ENCODE results near the gene VPS8.

Gene VPS8

DNA sequence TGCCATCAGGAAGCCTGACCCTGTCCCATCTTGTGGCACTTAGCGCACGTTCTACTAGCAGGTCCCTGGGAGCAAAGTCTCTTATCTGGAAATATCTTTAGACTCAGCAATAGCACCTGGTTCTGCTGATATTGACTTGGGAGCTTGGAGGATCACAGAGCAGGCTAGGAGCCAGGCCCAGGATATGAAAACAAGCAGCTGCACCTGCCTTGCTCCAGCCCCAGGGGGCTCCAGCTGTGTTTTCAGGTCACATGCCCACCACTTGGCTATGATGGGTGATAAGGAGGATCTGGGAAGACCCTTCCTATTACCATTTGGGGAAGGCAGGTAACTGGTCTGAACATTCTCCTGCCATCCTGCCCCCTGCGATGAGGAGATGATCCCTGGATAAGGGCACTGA lies 253.1 kb downstream of the VPS8 start:
- no peak for DNase-seq

DNA sequence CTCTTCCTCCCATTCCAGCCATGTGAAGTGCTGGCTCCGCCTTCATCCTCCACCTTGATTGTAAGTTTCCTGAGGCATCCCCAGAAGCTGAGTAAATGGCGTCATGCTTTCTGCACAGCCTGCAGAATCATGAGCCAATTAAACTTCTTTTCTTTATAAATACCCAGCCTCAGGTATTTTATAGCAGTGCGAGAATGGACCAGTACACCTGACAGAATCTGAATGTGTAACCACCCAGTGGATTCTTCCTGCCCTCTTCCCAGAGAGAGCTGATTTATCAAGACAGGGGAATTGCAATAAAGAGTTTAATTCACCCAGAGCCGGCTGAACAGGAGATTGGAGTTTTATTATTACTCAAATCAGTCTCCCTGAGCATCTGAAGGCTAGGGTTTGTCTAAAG lies 254.3 kb downstream of the VPS8 start:
- no peak for DNase-seq

DNA sequence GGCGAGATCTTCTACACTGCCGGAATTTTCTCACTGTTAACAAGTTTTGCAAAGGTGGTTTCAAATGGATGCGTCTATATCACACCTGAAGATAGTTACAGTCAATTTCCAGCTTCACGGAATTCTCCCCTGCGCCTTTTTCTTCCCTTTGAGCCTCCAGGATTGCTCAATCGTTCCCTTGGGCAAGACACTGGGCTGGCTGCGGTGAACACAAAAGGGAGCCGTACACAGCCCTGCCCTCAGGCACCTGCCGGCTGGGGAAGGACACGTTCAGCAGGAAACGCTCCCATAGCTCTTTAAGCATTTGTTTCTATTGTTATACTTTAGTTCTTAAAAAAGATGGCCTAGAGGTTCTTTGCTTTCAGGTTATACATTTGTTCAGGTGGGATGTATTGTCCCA lies 255.2 kb downstream of the VPS8 start:
- no peak for DNase-seq

DNA sequence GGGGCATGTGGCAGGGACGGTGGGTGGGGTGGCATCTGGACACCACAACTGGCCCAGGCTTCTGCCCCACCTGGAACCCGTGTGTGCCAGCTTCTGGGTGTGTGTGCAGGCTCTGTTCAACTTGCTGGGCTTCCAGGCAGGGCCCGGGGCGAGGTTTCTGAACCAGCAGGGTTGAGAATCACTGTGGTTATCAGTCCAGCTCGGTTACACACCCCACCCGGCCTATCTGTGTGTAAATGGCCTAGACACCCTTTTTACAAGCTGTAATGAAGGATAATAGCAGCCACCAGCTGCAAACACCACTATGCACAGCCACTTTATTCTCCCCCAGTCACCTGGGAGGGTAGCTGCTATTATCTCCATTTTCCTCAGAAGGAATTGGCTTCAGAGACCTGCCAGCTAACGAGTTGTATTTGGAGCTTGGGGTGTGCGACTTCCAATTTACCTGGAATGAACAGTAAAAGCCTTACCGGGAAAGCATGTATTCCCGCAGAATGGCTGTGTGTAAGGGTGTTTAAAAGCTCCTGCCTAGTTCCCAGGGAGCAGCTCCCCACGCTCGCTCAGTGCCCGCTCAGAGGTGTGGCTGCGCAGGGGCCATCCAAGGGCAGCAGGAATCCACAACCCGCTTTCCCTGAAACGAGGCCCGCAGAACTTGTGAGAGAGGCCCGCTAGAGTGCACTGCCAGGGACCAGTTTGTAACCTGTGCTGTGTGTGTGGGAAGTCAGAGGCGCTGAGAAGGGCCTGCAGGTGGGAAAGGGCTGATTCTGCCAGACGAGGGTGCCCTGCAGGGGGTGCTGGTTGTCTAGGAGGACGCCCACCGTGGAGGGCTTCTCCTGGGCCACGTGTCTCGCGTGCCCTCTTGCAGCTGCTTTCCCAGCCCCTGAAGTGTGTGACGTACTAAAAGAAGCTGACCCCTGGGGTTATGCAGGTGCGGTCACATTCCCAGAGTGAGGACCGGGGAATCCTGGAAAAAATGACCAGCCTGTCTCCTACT lies 257.4 kb downstream of the VPS8 start:
- no peak for DNase-seq

DNA sequence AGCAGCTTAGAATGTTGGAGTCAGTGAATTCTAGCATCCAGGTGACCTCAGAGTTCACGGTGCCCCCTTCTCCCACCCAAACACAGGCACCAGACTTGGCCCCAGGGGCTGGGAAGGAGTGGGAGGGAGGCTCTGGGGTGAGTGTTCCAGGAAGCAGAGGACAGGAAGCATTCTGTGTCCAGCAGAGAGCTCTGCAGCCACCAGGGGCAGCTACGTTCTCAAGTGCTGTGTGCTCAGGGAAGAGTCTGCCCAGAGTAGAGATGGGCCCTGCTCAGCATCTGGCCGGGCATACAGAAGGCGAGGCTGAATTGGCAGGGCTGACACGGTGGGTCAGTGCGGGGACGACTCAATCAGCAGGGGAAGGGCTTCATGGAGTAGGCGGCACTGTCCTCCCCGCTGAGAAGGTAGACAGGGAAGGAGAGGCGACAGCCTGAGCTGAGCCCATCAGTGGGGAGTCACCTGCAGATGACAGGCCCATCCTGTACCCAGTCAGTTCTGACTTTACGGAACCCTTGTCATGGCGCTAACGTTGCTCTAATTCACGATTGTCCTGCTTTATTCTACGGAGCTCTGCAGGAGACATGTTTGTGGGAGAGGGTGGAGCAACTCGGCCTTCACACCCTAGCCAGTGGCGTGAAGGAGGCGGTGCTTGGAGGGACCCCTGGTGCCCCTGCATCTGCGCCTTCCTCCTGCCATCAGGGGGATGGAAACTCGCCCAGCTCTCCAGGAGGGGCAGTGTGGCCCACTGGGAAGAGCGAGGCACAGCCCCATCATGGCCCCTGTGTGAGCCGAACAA lies 258.7 kb downstream of the VPS8 start:
- no peak for DNase-seq

DNA sequence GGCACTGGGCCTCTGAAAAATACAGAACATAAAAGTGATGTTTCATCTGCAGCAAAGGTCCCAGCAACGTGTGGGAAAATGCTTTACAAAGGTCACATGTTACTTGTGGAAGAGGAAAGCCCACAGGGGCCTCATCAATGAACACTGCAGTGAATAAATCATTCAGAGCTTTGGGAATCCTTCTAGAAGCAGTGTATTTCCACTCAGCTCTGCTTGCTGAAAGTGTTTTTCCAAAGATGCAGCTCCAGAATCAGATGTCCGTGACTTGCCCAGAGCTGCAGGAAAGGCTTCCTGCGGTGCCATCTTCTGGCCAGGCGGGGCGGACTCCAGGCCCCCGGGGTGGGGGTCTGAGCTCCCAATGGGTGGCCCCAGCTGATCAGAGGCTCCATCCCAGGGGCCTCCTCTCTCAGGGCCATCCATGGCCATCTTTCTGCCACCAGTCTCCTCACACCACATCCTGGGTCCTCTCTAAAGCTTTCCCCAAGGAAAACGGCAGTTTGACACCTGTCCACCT lies 259.4 kb downstream of the VPS8 start:
- DNase-seq = no peak

DNA sequence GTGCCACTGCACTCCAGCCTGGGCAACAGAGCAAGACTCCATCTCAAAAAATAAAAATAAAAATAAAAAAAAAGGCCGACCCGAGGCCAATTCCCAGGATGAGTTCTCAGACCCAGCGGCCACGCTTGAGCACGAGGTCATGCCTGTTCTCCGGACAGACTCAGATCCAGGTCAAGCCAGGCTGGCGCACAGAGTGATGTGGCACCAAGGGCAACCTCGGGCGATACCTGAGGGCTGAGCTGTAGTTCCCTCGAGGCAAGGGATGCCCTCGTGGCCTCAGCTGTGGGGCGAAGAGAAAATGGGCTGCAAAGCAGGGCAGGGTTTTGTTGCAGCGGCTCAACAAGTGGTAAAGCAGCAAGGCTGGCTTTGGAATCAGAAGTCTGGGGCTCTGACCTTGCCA lies 263.6 kb downstream of the VPS8 start:
- DNase-seq = no peak

DNA sequence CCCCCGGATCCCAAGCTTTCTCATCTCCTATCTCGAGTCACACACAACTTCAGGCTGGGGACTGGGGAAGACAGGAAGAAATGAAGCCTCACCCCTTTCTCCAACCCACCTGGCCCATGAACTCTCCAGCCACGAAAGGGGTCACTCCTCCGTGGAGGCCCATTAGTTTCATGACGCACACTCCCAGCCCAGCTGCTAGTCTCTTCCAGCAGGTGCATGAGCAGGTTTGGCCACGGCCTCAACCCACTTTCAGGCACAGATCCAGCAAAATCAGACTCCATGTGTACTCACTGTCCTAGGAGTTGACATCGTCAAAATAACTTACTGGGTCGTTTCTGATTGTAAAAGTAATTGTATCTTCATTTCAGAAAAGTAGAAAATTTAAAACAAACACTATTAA lies 264.3 kb downstream of the VPS8 start:
- no peak for DNase-seq

DNA sequence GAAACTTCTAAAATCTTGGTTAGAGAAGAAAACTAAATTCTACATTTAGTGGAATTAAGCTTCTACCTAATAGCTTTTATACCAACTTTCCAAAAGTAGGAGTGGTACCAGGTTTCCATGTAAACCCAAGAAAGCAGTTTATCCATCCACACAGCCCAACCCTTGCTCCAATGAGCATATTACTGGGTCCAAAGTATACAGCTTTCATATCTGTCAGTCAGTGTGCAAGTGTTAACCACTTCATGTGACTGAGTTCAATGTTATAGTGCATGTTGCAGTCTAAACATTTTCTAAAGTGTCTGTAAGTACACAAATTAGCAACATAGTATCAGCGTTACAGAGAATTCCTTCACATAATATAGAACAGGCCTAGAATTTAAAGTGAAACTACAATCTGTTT lies 267.7 kb downstream of the VPS8 start:
- no peak for DNase-seq

DNA sequence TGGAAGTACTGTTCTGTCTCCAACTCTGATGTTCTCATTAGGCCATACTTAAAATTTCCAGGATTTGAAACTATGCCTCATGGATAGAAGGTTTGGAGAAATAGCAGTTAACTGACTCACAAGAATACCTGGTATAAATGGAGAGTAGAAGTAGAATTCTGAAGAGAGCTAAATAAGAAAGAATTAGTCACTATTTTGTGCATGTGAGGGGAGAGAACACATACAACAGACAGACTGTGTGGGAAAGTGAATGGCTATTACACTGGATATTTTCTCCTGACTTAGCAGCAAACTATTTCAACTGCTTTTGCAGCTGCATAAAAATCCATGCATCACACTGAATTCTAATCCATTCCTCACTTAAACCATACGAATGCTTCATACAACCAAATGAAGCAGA lies 269.6 kb downstream of the VPS8 start:
- no peak for DNase-seq

DNA sequence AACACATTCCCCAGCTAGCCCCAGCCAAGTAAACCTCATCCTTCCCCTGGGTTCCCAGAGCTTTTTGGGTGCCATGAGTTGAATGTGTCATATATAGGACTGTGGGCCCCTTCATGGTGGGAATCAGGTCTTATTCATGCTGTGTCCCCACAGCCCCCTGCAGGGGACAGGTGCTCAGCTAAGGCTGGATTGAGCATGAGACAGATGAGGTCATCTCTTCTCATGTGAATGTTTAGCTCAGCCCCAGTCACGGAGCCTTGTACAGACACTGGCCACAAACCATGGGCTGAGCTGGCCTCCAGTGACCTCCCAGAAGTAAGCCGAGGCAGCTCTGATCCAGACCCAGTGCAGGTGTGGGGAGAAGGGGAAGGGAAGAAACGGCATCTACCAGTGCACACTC lies 270.2 kb downstream of the VPS8 start:
- DNase-seq = no peak

DNA sequence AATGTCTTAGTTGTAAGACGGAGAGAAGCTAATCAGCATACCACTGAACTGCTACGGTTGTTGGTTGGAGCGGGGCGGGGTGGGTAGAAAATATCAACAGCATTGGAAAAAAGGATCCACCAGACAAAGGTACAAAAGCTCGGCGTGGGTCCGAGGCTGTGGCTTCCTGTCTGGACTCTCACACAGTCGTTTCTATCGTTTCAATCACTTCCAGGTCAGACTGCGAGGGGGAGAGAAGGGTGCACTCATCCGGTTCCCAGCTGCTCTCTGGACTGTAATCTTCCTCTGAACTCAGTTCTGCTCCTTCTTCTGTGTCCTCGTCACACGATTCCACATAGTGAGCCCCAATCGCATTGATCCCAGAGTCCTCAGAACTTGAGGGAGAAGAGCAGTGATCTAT lies 270.9 kb downstream of the VPS8 start:
- no peak for DNase-seq

DNA sequence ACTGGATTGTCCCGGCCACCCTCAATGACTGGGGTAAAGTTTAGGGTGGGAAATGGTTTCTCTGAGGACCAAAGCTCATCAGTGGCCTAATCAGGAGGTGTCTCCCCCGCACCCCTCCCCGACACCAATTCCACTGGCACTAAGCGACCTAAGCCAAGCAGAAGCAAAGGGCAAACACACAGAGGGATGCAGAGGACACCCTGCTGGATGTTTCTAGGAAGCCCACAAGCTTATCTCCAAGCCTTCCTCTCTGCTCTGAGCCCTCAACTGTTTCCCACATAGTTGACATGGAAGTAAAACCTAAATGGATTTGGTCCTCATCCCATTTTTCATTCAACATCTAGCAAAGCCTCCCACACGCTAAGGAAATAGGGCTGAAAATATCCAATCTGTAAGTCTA lies 272.4 kb downstream of the VPS8 start:
- DNase-seq = no peak

DNA sequence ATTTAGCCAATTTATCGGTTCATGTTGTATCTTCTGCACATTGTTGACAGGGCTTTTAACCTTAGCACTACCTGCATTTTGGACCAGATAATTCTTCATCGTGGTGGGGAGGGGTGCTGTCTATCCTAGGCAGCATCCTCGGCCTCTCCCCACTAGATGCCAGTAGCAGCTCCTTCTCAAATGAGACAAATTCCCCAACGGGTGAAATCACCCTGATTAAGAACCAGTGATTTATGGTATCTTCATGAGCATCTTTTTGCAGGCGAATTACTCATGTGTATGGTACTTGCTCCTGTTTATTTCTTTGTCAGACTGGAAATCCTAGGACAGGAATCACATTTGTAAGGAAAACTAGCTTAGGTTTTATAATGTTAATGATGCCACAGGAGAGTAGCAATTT lies 272.9 kb downstream of the VPS8 start:
- DNase-seq = no peak

DNA sequence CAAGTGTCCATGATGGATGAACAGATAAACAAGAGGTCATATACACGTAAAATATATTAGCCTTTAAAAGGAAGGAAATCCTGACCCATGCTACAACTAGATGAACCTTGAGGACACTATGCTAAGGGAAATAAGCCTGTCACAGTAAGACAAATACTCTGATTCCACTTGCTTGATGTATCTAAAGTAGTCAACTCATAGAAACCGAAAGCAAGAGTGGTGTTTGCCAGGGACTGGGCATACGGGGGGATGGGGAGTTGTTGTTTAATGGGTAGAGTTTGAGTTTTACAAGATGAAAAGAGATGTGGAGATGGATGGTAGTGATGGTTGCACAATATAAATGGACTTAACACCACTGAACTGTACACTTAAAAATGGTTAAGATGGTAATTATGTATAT lies 275.5 kb downstream of the VPS8 start:
- DNase-seq = no peak

DNA sequence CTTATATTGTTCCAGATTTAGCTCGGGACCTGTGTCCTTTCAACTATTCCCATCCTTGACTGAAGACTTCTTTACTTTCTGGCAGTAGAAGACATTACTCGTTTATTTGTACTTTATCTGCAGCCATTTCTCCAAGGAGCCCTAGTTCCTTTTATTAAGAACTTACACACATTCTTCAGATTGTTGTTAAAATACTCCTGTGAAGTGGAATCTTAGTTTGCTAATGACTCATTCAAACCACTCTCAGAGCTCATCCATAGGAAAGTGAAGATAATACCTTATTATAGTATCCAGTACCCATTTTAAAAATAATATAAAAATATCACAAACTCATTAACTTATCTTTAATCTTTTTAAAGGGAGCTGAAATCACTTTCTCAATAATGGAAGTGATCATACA lies 277.4 kb downstream of the VPS8 start:
- no peak for DNase-seq

DNA sequence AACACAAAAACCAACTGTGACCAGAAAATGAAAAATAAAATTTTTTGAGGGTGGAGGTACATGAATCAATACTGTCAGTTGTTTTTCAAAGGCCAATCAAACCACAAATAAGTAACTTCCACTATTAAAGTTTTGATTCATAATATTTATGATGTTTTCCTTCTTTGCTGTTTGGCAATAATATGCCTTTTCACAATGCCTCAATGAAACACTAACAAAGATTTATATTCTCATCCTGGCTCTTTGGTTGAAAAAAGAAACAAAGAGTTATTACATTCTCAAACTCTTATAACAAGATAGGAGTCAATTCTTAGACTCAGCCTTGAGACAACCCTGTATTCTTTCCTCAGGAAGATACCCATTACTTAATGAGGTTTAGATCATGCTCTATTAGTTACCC lies 277.8 kb downstream of the VPS8 start:
- DNase-seq = no peak

DNA sequence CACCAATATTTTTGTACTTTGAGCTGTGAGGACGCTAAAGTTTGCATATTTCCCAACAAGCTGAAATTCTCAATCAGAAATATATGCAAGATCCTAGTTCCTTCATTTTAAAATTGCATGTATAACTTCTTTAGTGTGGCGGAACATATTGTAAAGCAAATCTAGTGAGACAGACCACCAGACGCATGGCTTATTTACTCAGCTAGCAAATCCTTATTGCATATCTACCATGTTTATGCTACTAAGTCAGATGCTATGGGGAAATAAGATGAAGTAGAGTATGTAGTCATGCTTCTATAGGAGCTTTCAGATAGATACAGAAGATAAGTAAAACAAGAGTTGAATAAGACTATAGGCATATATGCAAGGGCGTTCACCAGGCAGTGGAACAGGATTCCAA lies 278.8 kb downstream of the VPS8 start:
- DNase-seq = no peak

DNA sequence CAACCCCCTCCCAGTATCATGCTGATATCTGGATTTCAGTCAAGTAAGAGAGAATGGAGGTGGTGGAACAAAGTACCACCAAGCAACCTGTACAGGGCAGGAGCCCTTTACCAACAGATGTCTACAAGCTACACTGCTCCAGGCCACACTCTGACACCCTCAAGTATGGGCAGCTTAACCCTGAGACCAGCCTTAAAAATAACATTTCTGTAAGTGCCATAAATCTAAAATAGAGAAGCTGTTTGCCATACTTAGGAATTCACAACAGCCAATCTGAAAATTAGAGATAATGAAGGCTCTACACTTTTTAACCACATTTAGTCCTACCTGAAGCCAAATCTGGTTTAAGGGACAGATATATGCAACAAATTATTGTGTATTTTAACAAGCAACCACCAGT lies 281.1 kb downstream of the VPS8 start:
- no peak for DNase-seq

DNA sequence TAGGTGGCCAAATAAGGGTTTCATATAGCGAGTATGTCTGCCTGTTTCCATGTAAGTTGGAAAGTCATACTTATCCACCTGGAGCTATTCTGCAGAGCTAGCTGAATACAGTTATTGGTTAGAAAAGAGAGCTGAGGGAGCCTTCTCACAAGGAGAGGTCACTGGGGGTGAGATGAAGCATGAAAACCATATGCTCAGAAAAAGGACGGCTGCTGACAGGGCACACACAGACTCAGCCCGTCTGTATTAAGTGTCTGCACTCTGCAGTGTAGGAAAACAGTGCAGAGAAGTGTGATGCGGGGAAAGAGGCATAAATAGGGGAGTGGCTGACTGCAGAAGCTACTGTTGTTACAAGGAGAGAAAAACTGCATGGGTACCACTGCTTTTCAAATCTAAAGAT lies 282.7 kb downstream of the VPS8 start:
- no peak for DNase-seq
